Coronary artery (tissue), 2 donors: ENCODE results near the gene SEMA3B.

Experiments
- DNase-seq: peaks from one replicate; pipeline ENCODE4 v3.0.0-alpha.2; 2017; ENCODE audit warnings: low spot score
- H3K27ac ChIP-seq, 2 donors: fragments of 200-600 bp; sonication (generic); one replicate each; pipeline ENCODE4 v1.5.1; 2016 to 2019
- H3K4me3 ChIP-seq: fragments of 200-600 bp; sonication (generic); 2 replicates; pipeline ENCODE4 v1.5.1; 2016; ENCODE audit warnings: mild to moderate bottlenecking, moderate library complexity
- TF ChIP-seq, protein P1 (sequence below): fragments of 200-600 bp; sonication (generic); IDR thresholded peaks from one replicate; pipeline ENCODE4 v1.5.1; 2019; ENCODE audit warnings: antibody characterized with exemption

The SEMA3B gene

DNA sequence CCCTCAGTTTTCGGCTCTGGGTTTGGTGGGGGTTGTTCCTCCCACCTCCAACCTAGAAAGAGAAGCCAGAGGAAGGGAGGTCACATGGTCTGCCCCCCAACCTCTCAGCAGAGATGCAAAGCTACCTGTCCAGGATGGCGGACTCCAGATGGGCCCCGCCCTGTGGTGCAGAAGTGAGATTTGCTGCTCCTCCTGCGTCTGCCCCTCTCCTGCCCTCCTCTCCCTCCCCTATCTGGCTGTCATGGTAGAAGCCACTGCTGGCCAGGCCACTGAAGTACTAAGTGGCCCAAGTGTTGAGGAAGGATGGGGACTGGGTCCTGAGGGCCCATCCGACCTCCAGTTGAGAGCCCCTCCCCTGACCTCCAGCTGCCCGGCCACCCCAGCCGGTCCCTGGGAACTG is 2.1 kb upstream of the SEMA3B start:
- Histone ChIP-seq H3K27ac (peak overlapping the region; percentile 97 to 99), H3K4me3 (peak overlapping the region; percentile 74)
- DNase-seq = no peak
- TF ChIP-seq, protein P1, sequence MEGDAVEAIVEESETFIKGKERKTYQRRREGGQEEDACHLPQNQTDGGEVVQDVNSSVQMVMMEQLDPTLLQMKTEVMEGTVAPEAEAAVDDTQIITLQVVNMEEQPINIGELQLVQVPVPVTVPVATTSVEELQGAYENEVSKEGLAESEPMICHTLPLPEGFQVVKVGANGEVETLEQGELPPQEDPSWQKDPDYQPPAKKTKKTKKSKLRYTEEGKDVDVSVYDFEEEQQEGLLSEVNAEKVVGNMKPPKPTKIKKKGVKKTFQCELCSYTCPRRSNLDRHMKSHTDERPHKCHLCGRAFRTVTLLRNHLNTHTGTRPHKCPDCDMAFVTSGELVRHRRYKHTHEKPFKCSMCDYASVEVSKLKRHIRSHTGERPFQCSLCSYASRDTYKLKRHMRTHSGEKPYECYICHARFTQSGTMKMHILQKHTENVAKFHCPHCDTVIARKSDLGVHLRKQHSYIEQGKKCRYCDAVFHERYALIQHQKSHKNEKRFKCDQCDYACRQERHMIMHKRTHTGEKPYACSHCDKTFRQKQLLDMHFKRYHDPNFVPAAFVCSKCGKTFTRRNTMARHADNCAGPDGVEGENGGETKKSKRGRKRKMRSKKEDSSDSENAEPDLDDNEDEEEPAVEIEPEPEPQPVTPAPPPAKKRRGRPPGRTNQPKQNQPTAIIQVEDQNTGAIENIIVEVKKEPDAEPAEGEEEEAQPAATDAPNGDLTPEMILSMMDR = no peak

DNA sequence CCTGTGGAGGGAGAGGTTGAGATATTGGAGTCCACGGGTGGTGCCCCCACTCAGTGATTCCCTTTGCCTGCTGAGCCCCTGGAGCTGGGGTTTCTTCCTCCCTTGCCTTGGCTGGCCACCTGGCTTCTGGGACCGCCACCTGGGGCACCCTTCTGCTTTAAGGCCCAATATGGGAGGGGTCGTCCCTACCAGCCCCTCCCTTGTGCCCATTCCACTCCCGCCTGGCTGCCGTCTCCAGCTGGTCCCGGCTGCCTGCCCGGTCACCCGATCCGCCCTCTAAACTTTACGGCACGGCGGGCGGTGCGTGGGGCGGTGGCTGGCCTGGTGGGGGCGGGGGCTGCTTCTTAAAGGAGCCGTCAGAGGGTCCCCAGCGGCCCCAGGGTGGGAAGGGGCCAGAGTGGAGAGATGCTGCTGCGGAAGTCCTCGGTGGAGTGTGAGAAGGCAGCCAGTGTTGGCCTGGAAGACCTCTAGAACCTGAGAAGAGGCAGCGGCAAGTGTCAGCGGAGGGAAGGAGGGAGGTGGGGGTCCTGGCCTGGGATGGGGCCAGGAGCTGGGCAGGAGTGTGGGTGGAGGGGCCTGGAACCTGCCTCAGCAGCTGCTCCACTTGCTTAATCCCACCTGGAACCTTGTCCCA is 1.6 kb upstream of the SEMA3B start:
- H3K27ac ChIP-seq = peak overlapping the region; percentile 97 to 99
- peak; percentile 87 for DNase-seq
- H3K4me3 ChIP-seq = peak overlapping the region; percentile 74
- TF ChIP-seq, protein P1 = no peak

DNA sequence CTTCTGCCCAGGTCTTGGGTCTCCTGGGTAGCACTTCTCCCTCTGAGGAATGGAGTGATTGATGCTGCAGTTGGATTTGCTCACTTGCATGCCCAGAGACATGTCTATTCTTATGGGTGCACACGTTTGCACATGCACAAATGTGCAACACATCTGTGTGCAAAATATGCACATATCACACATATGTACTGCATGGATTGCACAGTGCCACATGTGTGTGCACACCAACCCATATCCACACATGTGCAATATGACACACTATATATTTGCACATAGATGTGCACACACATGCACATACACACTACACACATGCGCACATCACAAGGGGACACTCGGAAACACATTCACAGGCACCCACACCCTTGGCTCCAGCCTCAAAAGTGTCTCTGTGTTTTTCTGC is 671 bp upstream of the SEMA3B start:
- TF ChIP-seq, protein P1 = no peak
- H3K27ac ChIP-seq = peak overlapping the region; percentile 97 to 99
- DNase-seq = no peak
- H3K4me3 ChIP-seq = peak overlapping the region; percentile 74

DNA sequence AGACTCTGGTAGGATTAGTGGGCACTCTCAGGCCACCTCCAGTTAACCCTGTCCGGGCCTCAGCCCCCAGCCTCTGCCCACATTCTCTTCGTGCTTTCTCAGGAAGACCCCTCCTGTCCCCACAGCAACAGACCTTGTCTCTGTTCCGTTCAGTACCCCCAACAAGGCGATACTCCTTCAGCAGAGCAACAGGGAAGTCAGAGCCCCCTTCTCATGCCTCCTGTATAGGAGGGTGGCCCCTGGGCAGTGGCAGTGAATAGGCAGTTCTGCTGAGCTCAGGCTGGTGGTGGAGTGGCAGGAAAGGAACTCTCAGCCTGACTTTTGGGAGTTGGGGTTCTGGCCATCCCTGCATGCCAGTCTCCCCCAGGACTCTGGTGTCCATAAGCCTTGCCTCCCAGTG is 513 bp downstream of the SEMA3B start:
- TF ChIP-seq, protein P1 = no peak
- H3K4me3 ChIP-seq = peak overlapping the region; percentile 74

DNA sequence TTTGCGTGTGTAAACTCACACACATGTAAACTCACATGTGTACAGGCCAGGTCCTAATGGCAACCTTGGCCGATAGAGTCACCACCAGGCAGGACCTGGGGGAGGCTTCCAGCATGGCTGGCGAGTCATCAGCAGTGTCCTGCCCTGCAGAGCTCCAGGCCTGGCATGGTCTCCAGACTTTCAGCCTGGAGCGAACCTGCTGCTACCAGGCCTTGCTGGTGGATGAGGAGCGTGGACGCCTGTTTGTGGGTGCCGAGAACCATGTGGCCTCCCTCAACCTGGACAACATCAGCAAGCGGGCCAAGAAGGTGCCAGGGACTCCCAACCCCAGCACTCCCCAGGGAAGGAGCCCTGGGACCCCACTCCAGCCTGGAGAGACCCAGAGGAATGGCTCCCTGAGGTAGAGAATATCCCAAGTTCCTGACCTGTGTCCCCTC is 1.0 kb downstream of the SEMA3B start:
- Histone ChIP-seq H3K27ac (peak overlapping the region in 1 of 2 donors; percentile 99), H3K4me3 (peak overlapping the region; percentile 74)
- no peak for DNase-seq
- TF ChIP-seq, protein P1 = no peak

More for the DNA sequence above, 513 bp downstream of the SEMA3B start:
- peak overlapping the region; percentile 78 to 99 for H3K27ac ChIP-seq
- DNase-seq = no peak

DNA sequence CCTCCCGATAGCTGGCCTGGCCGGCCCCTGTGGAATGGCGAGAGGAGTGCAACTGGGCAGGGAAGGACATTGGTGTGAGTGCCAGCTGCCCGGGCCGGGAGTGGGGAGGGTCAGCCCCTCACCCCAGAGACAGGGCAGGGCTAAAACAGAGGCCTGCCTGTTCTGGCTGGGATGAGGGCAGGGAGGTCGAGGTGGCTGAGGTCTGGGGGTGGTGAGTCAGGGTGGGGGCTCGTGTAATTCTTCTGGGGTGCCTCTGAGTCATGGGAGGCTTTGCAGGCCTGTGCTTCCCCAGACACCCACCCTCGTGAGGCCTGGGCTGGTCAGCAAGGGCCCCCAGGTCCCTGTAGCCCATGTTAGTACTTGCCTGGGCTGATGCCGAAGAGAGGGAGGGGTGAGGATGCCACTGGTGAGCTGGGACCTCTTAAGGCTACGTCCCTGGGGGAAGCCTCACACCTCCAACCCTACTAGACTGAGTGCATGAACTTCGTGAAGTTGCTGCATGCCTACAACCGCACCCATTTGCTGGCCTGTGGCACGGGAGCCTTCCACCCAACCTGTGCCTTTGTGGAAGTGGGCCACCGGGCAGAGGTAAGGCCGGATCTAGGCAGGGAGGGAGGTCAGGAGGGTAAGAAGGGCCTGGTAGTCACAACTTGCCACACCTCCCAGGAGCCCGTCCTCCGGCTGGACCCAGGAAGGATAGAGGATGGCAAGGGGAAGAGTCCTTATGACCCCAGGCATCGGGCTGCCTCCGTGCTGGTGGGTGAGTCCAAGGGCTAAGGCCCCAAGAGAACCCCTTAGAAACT is 1.7 kb downstream of the SEMA3B start:
- Histone ChIP-seq H3K4me3 (peak overlapping the region; percentile 74), H3K27ac (peak overlapping the region in 1 of 2 donors; percentile 99)
- no peak for DNase-seq
- TF ChIP-seq, protein P1 = no peak
